ENCODE measurements around the gene PARVB. TPM values are rescaled to one million over a fixed set of nuclear protein-coding genes. Genes with fewer than 3 reads are reported as not detected.

PARVB gene
- total RNA-seq, 4 donors from 2014 or later, result 27.7 to 88.5 (median 41.7) TPM

- Histone ChIP-seq H3K4me3 (no peak overlapping the region), H3K4me1 (peaks cover 0 to 4% of the 10 kb centered on the region in 2 donors), H3K27me3 (no peaks in the 10 kb centered on the region), H3K36me3 (no peaks in the 10 kb centered on the region), H3K27ac (peak overlapping the region; percentile 78 to 85), H3K9me3 (no peaks in the 10 kb centered on the region)
- DNase-seq, result peak; percentile 38 to 60
- intact Hi-C loops (cut with DNase I; ENCODE audit: low total_unique reads), result no loop called here
- TF ChIP-seq POLR2A (IDR thresholded peaks at IDR 0.05) (peak; percentile 10 to 12), CTCF (IDR thresholded peaks at IDR 0.05) (no peak)
These were observed 2.8 kb downstream of the PARVB start for GRCh38 chr22:44026630-44027511.

- no peaks in the 10 kb centered on the region for H3K36me3 ChIP-seq
- DNase-seq, result no peak
- intact Hi-C loops (cut with DNase I; ENCODE audit: low total_unique reads), result no loop called here
- H3K27me3 ChIP-seq, result no peaks in the 10 kb centered on the region
- TF ChIP-seq POLR2A (IDR thresholded peaks at IDR 0.05) (no peak), CTCF (IDR thresholded peaks at IDR 0.05) (no peak)
- H3K4me1 ChIP-seq, result peaks cover 0 to 4% of the 10 kb centered on the region in 2 donors
- peak overlapping the region in 1 of 2 donors; percentile 14 for H3K27ac ChIP-seq
- H3K4me3 ChIP-seq, result no peak overlapping the region
- H3K9me3 ChIP-seq, result no peaks in the 10 kb centered on the region
These were observed 4.0 kb downstream of the PARVB start for GRCh38 chr22:44028091-44028490.

GRCh38 chr22:44029069-44029468 lies 5.0 kb downstream of the PARVB start:
- no peak for DNase-seq
- Histone ChIP-seq H3K4me3 (no peak overlapping the region), H3K4me1 (peaks cover 0 to 4% of the 10 kb centered on the region in 2 donors), H3K36me3 (no peaks in the 10 kb centered on the region), H3K27ac (no peak overlapping the region), H3K9me3 (no peaks in the 10 kb centered on the region), H3K27me3 (no peaks in the 10 kb centered on the region)
- TF ChIP-seq POLR2A (IDR thresholded peaks at IDR 0.05), result no peak
- no peak for TF ChIP-seq CTCF (IDR thresholded peaks at IDR 0.05)
- intact Hi-C loops (cut with DNase I; ENCODE audit: low total_unique reads), result no loop called here

- H3K4me1 ChIP-seq, result peaks cover 0 to 4% of the 10 kb centered on the region in 2 donors
These were observed 6.1 kb downstream of the PARVB start for GRCh38 chr22:44030051-44030701.

More at GRCh38 chr22:44030051-44030701, 6.1 kb downstream of the PARVB start:
- intact Hi-C loops (cut with DNase I; ENCODE audit: low total_unique reads), result no loop called here
- H3K36me3 ChIP-seq, result no peaks in the 10 kb centered on the region
- H3K27me3 ChIP-seq, result no peaks in the 10 kb centered on the region
- TF ChIP-seq CTCF (IDR thresholded peaks at IDR 0.05) (no peak), POLR2A (IDR thresholded peaks at IDR 0.05) (no peak)
- H3K4me3 ChIP-seq, result no peak overlapping the region
- peak overlapping the region in 1 of 2 donors; percentile 37 for H3K27ac ChIP-seq
- no peaks in the 10 kb centered on the region for H3K9me3 ChIP-seq
- DNase-seq, result no peak

All from uterus (tissue), 4 donors.